Measurements from ENCODE around the gene NUMBL. TPM values are rescaled to one million over a fixed set of nuclear protein-coding genes. Genes with fewer than 3 reads are reported as not detected.
A peak's percentile ranks its signal among the peaks of the same experiment; 100 is the strongest.

Gene NUMBL
- total and polyA plus RNA-seq, 2 of the 13 experiments (the other 11 are each of a cell fraction or from before 2014, with no cell fraction given) = 0.49 to 2.3 TPM

GRCh38 chr19:40662925-40663694 lies 27.3 kb downstream of the NUMBL start (continued):
- no peak for TF ChIP-seq ZNF326 (CRISPR knock-in tag; IDR thresholded peaks at IDR 0.05; ENCODE audit: borderline replicate concordance)
- peak; percentile 62; the same call in 1 of the 2 replicates for TF ChIP-seq ZNF580 (CRISPR knock-in tag; IDR thresholded peaks at IDR 0.05; ENCODE audit: borderline replicate concordance, low read depth)
- 0 out of 2 replicates have a peak, but pooled peaks have one; percentile 30 for TF ChIP-seq KLF15 (CRISPR knock-in tag; IDR thresholded peaks at IDR 0.05; ENCODE audit: borderline replicate concordance)
- no peak for TF ChIP-seq PBX3 (CRISPR knock-in tag; IDR thresholded peaks at IDR 0.05; ENCODE audit: borderline replicate concordance)
- no peak for TF ChIP-seq ZZZ3 (CRISPR knock-in tag; IDR thresholded peaks at IDR 0.05; ENCODE audit: borderline replicate concordance)
- peak; percentile 85; the same call in 1 of the 2 replicates for TF ChIP-seq RFXAP (CRISPR knock-in tag; IDR thresholded peaks at IDR 0.05; ENCODE audit: borderline replicate concordance)
- TF ChIP-seq ATF7 (IDR thresholded peaks at IDR 0.05) = no peak
- TF ChIP-seq ATF7 (CRISPR knock-in tag; IDR thresholded peaks at IDR 0.05) = no peak
- no peak for TF ChIP-seq ZNF496 (CRISPR knock-in tag; IDR thresholded peaks at IDR 0.05; ENCODE audit: insufficient replicate concordance)
- TF ChIP-seq ZSCAN9 (CRISPR knock-in tag; IDR thresholded peaks at IDR 0.05; ENCODE audit: borderline replicate concordance) = peak; percentile 52; the same call in 1 of the 2 replicates
- TF ChIP-seq SPEN (CRISPR knock-in tag; IDR thresholded peaks at IDR 0.05; ENCODE audit: low read depth) = peak; percentile 74
- TF ChIP-seq SMAD1 (CRISPR knock-in tag; IDR thresholded peaks at IDR 0.05; ENCODE audit: borderline replicate concordance, low read depth) = peak; percentile 28; the same call in 1 of the 2 replicates
- no peak for TF ChIP-seq ZBTB21 (CRISPR knock-in tag; IDR thresholded peaks at IDR 0.05)
- 0 out of 2 replicates have a peak, but pooled peaks have one; percentile 24 for TF ChIP-seq MIXL1 (CRISPR knock-in tag; IDR thresholded peaks at IDR 0.05)
- peak; percentile 58; the same call in 1 of the 2 replicates for TF ChIP-seq ZSCAN25 (CRISPR knock-in tag; IDR thresholded peaks at IDR 0.05)
- peak; percentile 73; the same call in 1 of the 2 replicates for TF ChIP-seq ZNF224 (CRISPR knock-in tag; IDR thresholded peaks at IDR 0.05)
- peak; percentile 85 for TF ChIP-seq ZNF740 (CRISPR knock-in tag; IDR thresholded peaks at IDR 0.05)
- peak; percentile 50; the same call in 1 of the 2 replicates for TF ChIP-seq ZNF143 (CRISPR knock-in tag; IDR thresholded peaks at IDR 0.05)
- TF ChIP-seq ZNF225 (CRISPR knock-in tag; IDR thresholded peaks at IDR 0.05) = 0 out of 2 replicates have a peak, but pooled peaks have one; percentile 7
- TF ChIP-seq ZNF546 (CRISPR knock-in tag; conservative IDR thresholded peaks at IDR 0.05) = peak; percentile 72; the same call in 1 of the 2 replicates
- peak; percentile 94; the same call in 1 of the 2 replicates for TF ChIP-seq NR0B2 (CRISPR knock-in tag; IDR thresholded peaks at IDR 0.05)
- TF ChIP-seq BORCS8-MEF2B (CRISPR knock-in tag; IDR thresholded peaks at IDR 0.05) = peak; percentile 77
- peak; percentile 87 for TF ChIP-seq TFDP2 (CRISPR knock-in tag; IDR thresholded peaks at IDR 0.05)
- TF ChIP-seq RARA (CRISPR knock-in tag; IDR thresholded peaks at IDR 0.05) = peak; percentile 49
- TF ChIP-seq ELK4 (CRISPR knock-in tag; IDR thresholded peaks at IDR 0.05; ENCODE audit: borderline replicate concordance) = no peak

All from HepG2 (cell line).